Measurements from ENCODE around the gene HORMAD2.

The HORMAD2 gene

GRCh38 chr22:30062259-30062658 is 18.0 kb upstream of the HORMAD2 start:
- H3K4me3 ChIP-seq (ENCODE audit: low read depth, low read length), result no peak overlapping the region
- ChIA-PET CTCF (no interaction called here), POLR2A (no interaction called here)
- no peak for DNase-seq (ENCODE audit: low read depth, low spot score)
- TF ChIP-seq CTCF (IDR thresholded peaks at IDR 0.05; ENCODE audit: insufficient read depth, low read length, missing control alignments), result no peak

DNA sequence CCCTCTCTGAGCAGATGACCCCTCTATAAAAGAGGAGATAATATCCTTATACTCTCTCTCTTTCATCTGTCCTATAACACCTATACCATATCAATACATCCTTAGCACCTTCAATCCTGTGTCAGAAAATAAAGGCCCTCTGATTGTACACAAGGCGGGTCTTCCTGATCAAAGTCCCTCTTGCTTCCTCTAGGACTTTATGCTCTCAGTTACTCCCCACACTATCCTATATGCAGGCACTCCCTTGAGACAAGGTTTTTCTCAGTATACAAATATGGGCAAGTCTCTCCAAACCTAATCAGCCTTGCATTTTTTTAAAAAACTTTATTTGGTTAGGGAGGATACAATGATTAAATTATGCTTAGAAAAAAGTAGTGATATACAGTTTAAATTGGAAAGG is 17.3 kb upstream of the HORMAD2 start:
- CTCF ChIA-PET, result no interaction called here
- DNase-seq (ENCODE audit: low read depth, low spot score), result no peak
- POLR2A ChIA-PET, result no interaction called here
- no peak overlapping the region for H3K4me3 ChIP-seq (ENCODE audit: low read depth, low read length)
- TF ChIP-seq CTCF (IDR thresholded peaks at IDR 0.05; ENCODE audit: insufficient read depth, low read length, missing control alignments), result no peak

- TF ChIP-seq CTCF (IDR thresholded peaks at IDR 0.05; ENCODE audit: insufficient read depth, low read length, missing control alignments), result no peak
- H3K4me3 ChIP-seq (ENCODE audit: low read depth, low read length), result no peak overlapping the region
- CTCF ChIA-PET, result interaction anchor here (0.7 kb wide), 1 partner anchor 372 kb away, joined by 3 read pairs; no protein-coding TSS in a partner anchor
- no peak for DNase-seq (ENCODE audit: low read depth, low spot score)
- POLR2A ChIA-PET, result no interaction called here
Observed at GRCh38 chr22:30064172-30064571, 16.1 kb upstream of the HORMAD2 start.

DNA sequence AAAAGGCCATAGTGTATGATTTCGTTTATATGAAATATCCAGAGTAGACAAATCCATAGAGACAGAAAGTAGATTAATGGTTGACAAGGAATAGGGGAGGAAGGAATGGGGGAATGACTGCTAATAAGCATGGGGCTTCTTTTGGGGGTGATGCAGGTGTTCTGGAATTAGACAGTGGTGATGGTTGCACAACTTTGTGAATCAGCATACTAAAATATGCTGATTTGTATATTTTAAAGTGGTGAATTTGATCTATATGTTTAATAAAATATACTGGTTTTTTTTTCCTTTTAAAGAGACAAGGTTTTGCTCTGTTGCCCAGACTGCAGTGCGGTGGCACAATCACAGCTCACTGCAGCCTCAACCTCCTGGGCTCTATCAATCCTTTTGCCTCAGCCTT is 6.5 kb upstream of the HORMAD2 start:
- DNase-seq (ENCODE audit: low read depth, low spot score), result no peak
- ChIA-PET POLR2A (no interaction called here), CTCF (interaction anchor here (0.9 kb wide), 1 partner anchor 35 kb away, joined by 3 read pairs; no protein-coding TSS in a partner anchor)
- H3K4me3 ChIP-seq (ENCODE audit: low read depth, low read length), result no peak overlapping the region
- TF ChIP-seq CTCF (IDR thresholded peaks at IDR 0.05; ENCODE audit: insufficient read depth, low read length, missing control alignments), result no peak

DNA sequence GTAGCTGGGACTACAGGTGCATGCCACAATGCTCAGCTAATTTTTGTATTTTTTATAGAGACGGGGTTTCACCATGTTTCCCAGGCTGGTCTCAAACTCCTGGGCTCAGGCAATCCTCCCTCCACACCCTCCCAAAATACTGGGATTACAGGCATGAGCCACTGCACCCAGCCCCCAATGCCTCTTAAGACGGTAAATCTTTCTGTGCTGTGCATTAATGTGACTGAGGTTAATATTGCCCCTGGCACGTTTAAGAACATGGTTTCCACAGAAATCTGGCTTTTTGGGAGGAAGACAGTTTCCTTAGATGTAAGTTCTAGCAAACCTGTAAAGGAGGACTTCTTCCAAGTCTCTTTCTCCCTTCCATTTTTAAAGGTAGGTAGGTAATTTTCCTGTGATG is 6.1 kb upstream of the HORMAD2 start:
- no peak overlapping the region for H3K4me3 ChIP-seq (ENCODE audit: low read depth, low read length)
- TF ChIP-seq CTCF (IDR thresholded peaks at IDR 0.05; ENCODE audit: insufficient read depth, low read length, missing control alignments), result no peak
- CTCF ChIA-PET, result interaction anchor here (0.9 to 4.9 kb wide), 2 partner anchors 15 to 34 kb away, joined by 3 to 35 read pairs; no protein-coding TSS in a partner anchor
- POLR2A ChIA-PET, result no interaction called here
- DNase-seq (ENCODE audit: low read depth, low spot score), result no peak

GRCh38 chr22:30074994-30075393 is 5.3 kb upstream of the HORMAD2 start:
- no peak for DNase-seq (ENCODE audit: low read depth, low spot score)
- CTCF ChIA-PET, result interaction anchor here (0.9 to 4.9 kb wide), 3 partner anchors 14 to 439 kb away, joined by 3 to 35 read pairs (median 4); no protein-coding TSS in a partner anchor
- no peak for TF ChIP-seq CTCF (IDR thresholded peaks at IDR 0.05; ENCODE audit: insufficient read depth, low read length, missing control alignments)
- POLR2A ChIA-PET, result no interaction called here
- no peak overlapping the region for H3K4me3 ChIP-seq (ENCODE audit: low read depth, low read length)

All from AG04449 (cell line).